ENCODE measurements around the gene ISYNA1.

- TF ChIP-seq POLR2A (IDR thresholded peaks at IDR 0.05; ENCODE audit: low read depth, low read length) (no peak), CTCF (IDR thresholded peaks at IDR 0.05; ENCODE audit: extremely low read depth in 1 of 2, insufficient read depth in 1 of 2, low read depth in 1 of 2, low read length in 2 of 2) (no peak)
These were observed 17.0 kb downstream of the ISYNA1 start for GRCh38 chr19:18420930-18421329.
